ENCODE measurements around the gene IL4R. TPM values are rescaled to one million over a fixed set of nuclear protein-coding genes. Genes with fewer than 3 reads are reported as not detected.
A peak's percentile ranks its signal among the peaks of the same experiment; 100 is the strongest.

Gene IL4R
- total and polyA plus RNA-seq, 2 donors (not counting 1 experiment from before 2014, with no cell fraction given) = 17.1 to 23.6 TPM

GRCh38 chr16:27399969-27400368 lies 86.2 kb downstream of the IL4R start:
- Histone ChIP-seq H3K27me3 (ENCODE audit: control insufficient read depth, insufficient read depth, low read length) (peaks cover 2% of the 10 kb centered on the region), H4K20me1 (ENCODE audit: control insufficient read depth, extremely low read depth, insufficient read depth, low read length) (no peaks in the 10 kb centered on the region), H3K9me3 (ENCODE audit: control insufficient read depth, insufficient read depth, low read depth, low read length) (no peaks in the 10 kb centered on the region), H3K27ac (ENCODE audit: insufficient read depth, low read length) (no peak overlapping the region), H3K79me2 (ENCODE audit: control insufficient read depth, insufficient read depth, low read length) (no peaks in the 10 kb centered on the region), H2AFZ (ENCODE audit: low read length) (no peak overlapping the region), H3K9ac (ENCODE audit: insufficient read depth, low read length) (no peak overlapping the region), H3K4me3 (replicated peaks in 1 of 4; ENCODE audit: control extremely low read depth in 1 of 4, insufficient read depth in 1 of 4, low read depth in 3 of 4, low read length in 4 of 4) (no peak overlapping the region), H3K4me2 (ENCODE audit: extremely low read depth, insufficient read depth, low read length) (no peak overlapping the region), H3K4me1 (ENCODE audit: control insufficient read depth, extremely low read depth, insufficient read depth, low read length) (peaks cover 9% of the 10 kb centered on the region), H3K36me3 (ENCODE audit: control insufficient read depth, insufficient read depth, low read length) (no peaks in the 10 kb centered on the region)
- DNase-seq (ENCODE audit: low read depth in 2 of 2) = no peak
- TF ChIP-seq CTCF (conservative IDR thresholded peaks at IDR 0.05 in 1 of 2, IDR thresholded peaks at IDR 0.05 in 1 of 2; ENCODE audit: low read depth in 1 of 2, low read length in 2 of 2) (no peak), EZH2 (IDR thresholded peaks at IDR 0.05; ENCODE audit: low read length, missing control alignments) (no peak)

- Histone ChIP-seq H2AFZ (ENCODE audit: low read length) (no peak overlapping the region), H4K20me1 (ENCODE audit: control insufficient read depth, extremely low read depth, insufficient read depth, low read length) (no peaks in the 10 kb centered on the region), H3K36me3 (ENCODE audit: control insufficient read depth, insufficient read depth, low read length) (no peaks in the 10 kb centered on the region), H3K9me3 (ENCODE audit: control insufficient read depth, insufficient read depth, low read depth, low read length) (no peaks in the 10 kb centered on the region), H3K4me1 (ENCODE audit: control insufficient read depth, extremely low read depth, insufficient read depth, low read length) (peaks cover 9% of the 10 kb centered on the region), H3K4me3 (replicated peaks in 1 of 4; ENCODE audit: control extremely low read depth in 1 of 4, insufficient read depth in 1 of 4, low read depth in 3 of 4, low read length in 4 of 4) (no peak overlapping the region), H3K4me2 (ENCODE audit: extremely low read depth, insufficient read depth, low read length) (no peak overlapping the region), H3K27me3 (ENCODE audit: control insufficient read depth, insufficient read depth, low read length) (peaks cover 2% of the 10 kb centered on the region), H3K27ac (ENCODE audit: insufficient read depth, low read length) (no peak overlapping the region), H3K9ac (ENCODE audit: insufficient read depth, low read length) (no peak overlapping the region), H3K79me2 (ENCODE audit: control insufficient read depth, insufficient read depth, low read length) (no peaks in the 10 kb centered on the region)
- peak; percentile 45 to 75 for DNase-seq (ENCODE audit: low read depth in 2 of 2)
- no peak for TF ChIP-seq EZH2 (IDR thresholded peaks at IDR 0.05; ENCODE audit: low read length, missing control alignments)
- TF ChIP-seq CTCF (conservative IDR thresholded peaks at IDR 0.05 in 1 of 2, IDR thresholded peaks at IDR 0.05 in 1 of 2; ENCODE audit: low read depth in 1 of 2, low read length in 2 of 2) = no peak
These were observed 87.2 kb downstream of the IL4R start for GRCh38 chr16:27400751-27401620.

GRCh38 chr16:27401768-27402568 lies 88.2 kb downstream of the IL4R start, which contains the start of gene IL21R:
Gene IL21R (plus strand): TSS chr16:27402174. CDS start chr16:27430072, 27,898 bp downstream.
- Histone ChIP-seq H3K9ac (ENCODE audit: insufficient read depth, low read length) (no peak within 1 kb of the TSS), H3K4me2 (ENCODE audit: extremely low read depth, insufficient read depth, low read length) (peak within 1 kb of the TSS; percentile 40), H3K4me3 (replicated peaks in 1 of 4; ENCODE audit: control extremely low read depth in 1 of 4, insufficient read depth in 1 of 4, low read depth in 3 of 4, low read length in 4 of 4) (no peak within 1 kb of the TSS), H3K27me3 (ENCODE audit: control insufficient read depth, insufficient read depth, low read length) (peaks cover 2% of the 10 kb centered on the region), H4K20me1 (ENCODE audit: control insufficient read depth, extremely low read depth, insufficient read depth, low read length) (no peaks in the 10 kb centered on the region), H3K36me3 (ENCODE audit: control insufficient read depth, insufficient read depth, low read length) (no peaks in the 10 kb centered on the region), H3K79me2 (ENCODE audit: control insufficient read depth, insufficient read depth, low read length) (no peaks in the 10 kb centered on the region), H3K4me1 (ENCODE audit: control insufficient read depth, extremely low read depth, insufficient read depth, low read length) (peaks cover 9% of the 10 kb centered on the region), H3K27ac (ENCODE audit: insufficient read depth, low read length) (no peak within 1 kb of the TSS), H2AFZ (ENCODE audit: low read length) (peak within 1 kb of the TSS; percentile 9), H3K9me3 (ENCODE audit: control insufficient read depth, insufficient read depth, low read depth, low read length) (no peaks in the 10 kb centered on the region)
- TF ChIP-seq EZH2 (IDR thresholded peaks at IDR 0.05; ENCODE audit: low read length, missing control alignments) = no peak
- TF ChIP-seq CTCF (conservative IDR thresholded peaks at IDR 0.05 in 1 of 2, IDR thresholded peaks at IDR 0.05 in 1 of 2; ENCODE audit: low read depth in 1 of 2, low read length in 2 of 2) = no peak
- peak; percentile 44 to 80 for DNase-seq (ENCODE audit: low read depth in 2 of 2)

Measured in fibroblast of lung (primary cell).